Measurements from ENCODE around the gene STK40.
A peak's percentile ranks its signal among the peaks of the same experiment; 100 is the strongest.

STK40 gene

DNA sequence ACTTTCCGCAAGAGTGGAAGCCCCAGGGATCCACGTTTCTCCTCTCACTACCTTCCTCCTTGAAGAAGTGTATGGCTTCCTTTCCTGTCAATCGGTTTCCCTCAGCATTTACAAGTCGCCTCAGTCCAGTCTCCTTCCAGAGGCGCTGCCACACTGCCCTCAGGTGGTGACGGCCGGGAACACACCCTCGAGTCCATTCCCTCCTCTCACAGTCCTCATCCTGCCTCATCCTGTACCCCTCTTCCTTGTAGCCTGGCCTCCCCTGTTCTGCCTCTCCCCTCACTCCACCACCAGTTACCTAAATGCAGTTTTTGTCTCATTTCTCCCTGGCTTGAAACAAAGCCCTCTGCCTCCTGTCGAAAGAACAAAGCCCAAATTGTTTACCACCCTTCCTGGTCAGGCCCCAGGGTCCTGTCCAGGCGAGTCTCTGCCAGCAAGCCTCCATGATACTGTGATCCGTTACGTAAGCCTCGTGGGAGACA is 35.2 kb upstream of the STK40 start:
- no peak overlapping the region for H3K4me3 Mint-ChIP-seq
- DNase-seq, result peak; percentile 95
- H3K9me3 Mint-ChIP-seq, result no peaks in the 10 kb centered on the region
- peaks cover 28% of the 10 kb centered on the region for H3K4me1 Mint-ChIP-seq
- H3K27me3 Mint-ChIP-seq (ENCODE audit: low read depth, poor library complexity), result no peaks in the 10 kb centered on the region
- peak overlapping the region; percentile 13 for H3K27ac Mint-ChIP-seq
- peak; percentile 92 for TF ChIP-seq CTCF (IDR thresholded peaks at IDR 0.05)
- peaks cover 8% of the 10 kb centered on the region for H3K36me3 Mint-ChIP-seq (ENCODE audit: low read depth)

DNA sequence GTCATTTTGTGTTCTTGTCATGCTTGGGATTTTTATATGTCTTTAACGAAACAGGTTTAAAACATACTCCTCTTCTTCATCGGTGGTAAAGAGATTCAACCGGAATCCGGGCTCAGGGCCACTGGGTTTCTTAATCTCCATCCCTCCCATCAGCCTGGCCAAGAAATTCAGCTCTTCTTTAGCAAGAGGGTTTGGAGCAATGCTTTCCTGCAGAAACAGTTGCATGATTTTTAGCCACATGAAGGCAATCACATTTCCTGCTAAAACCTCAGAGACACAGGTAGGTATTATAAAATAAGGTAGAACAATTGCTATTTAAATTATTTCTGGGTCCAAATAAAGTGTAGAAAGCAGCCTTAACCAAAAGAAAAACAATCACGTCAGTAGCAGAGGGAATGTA is 34.7 kb upstream of the STK40 start:
- Mint-ChIP-seq H3K4me3 (no peak overlapping the region), H3K27ac (no peak overlapping the region), H3K9me3 (no peaks in the 10 kb centered on the region), H3K27me3 (ENCODE audit: low read depth, poor library complexity) (no peaks in the 10 kb centered on the region), H3K4me1 (peaks cover 32% of the 10 kb centered on the region), H3K36me3 (ENCODE audit: low read depth) (peaks cover 12% of the 10 kb centered on the region)
- DNase-seq, result no peak
- TF ChIP-seq CTCF (IDR thresholded peaks at IDR 0.05), result no peak

- H3K27me3 Mint-ChIP-seq (ENCODE audit: low read depth, poor library complexity), result no peaks in the 10 kb centered on the region
- H3K36me3 Mint-ChIP-seq (ENCODE audit: low read depth), result peaks cover 19% of the 10 kb centered on the region
- DNase-seq, result no peak
- TF ChIP-seq CTCF (IDR thresholded peaks at IDR 0.05), result no peak
- H3K9me3 Mint-ChIP-seq, result peaks cover 2% of the 10 kb centered on the region
- H3K27ac Mint-ChIP-seq, result no peak overlapping the region
- H3K4me3 Mint-ChIP-seq, result no peak overlapping the region
- peaks cover 35% of the 10 kb centered on the region for H3K4me1 Mint-ChIP-seq
Measured at GRCh38 chr1:36419569-36419968, 33.8 kb upstream of the STK40 start.

GRCh38 chr1:36419140-36419539 is 33.4 kb upstream of the STK40 start:
- H3K4me1 Mint-ChIP-seq, result peaks cover 35% of the 10 kb centered on the region
- H3K9me3 Mint-ChIP-seq, result peaks cover 6% of the 10 kb centered on the region
- H3K36me3 Mint-ChIP-seq (ENCODE audit: low read depth), result peaks cover 24% of the 10 kb centered on the region
- no peak overlapping the region for H3K27ac Mint-ChIP-seq
- H3K27me3 Mint-ChIP-seq (ENCODE audit: low read depth, poor library complexity), result no peaks in the 10 kb centered on the region
- TF ChIP-seq CTCF (IDR thresholded peaks at IDR 0.05), result no peak
- H3K4me3 Mint-ChIP-seq, result no peak overlapping the region
- no peak for DNase-seq

DNA sequence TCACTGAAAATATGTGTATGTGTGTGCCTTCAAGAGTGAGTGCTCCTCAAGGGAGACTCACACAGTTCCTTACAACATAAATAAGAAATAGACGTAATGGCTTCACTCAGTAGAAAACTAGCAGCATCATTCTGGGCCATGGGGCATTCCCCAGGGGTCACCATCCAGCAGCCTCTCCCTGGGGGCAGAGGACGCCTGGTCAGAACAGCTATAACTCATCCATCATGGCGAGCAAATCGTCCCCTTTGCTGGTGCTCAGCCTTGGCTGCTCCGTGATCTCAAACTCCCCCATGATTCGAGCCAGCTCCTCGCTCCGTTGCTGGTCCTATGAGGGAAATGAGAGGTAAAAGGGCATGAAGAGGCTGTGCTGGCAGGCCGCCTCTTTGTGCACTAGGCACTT is 32.2 kb upstream of the STK40 start:
- Mint-ChIP-seq H3K27ac (peak overlapping the region; percentile 50), H3K9me3 (peaks cover 11% of the 10 kb centered on the region), H3K4me1 (peaks cover 35% of the 10 kb centered on the region), H3K36me3 (ENCODE audit: low read depth) (peaks cover 36% of the 10 kb centered on the region), H3K27me3 (ENCODE audit: low read depth, poor library complexity) (no peaks in the 10 kb centered on the region), H3K4me3 (no peak overlapping the region)
- DNase-seq, result no peak
- TF ChIP-seq CTCF (IDR thresholded peaks at IDR 0.05), result no peak

- H3K4me1 Mint-ChIP-seq, result peaks cover 43% of the 10 kb centered on the region
- DNase-seq, result no peak
- no peak overlapping the region for H3K4me3 Mint-ChIP-seq
- H3K9me3 Mint-ChIP-seq, result peaks cover 11% of the 10 kb centered on the region
- TF ChIP-seq CTCF (IDR thresholded peaks at IDR 0.05), result no peak
- H3K36me3 Mint-ChIP-seq (ENCODE audit: low read depth), result peaks cover 54% of the 10 kb centered on the region
- no peaks in the 10 kb centered on the region for H3K27me3 Mint-ChIP-seq (ENCODE audit: low read depth, poor library complexity)
- H3K27ac Mint-ChIP-seq, result no peak overlapping the region
Measured at GRCh38 chr1:36415661-36416326, 30.1 kb upstream of the STK40 start.

All from nephron progenitor cell (in vitro differentiated cells).